Activated T-cell treated with anti-CD3 and anti-CD28 coated beads for 1 hour (primary cell): ENCODE data around the gene IL6R.

Experiments
- DNase-seq: peaks from one replicate; pipeline ENCODE4 v3.0.0-alpha.2; 2020; ENCODE audit warnings: low read depth

IL6R gene

GRCh38 chr1:154453574-154454352, 48.6 kb downstream of the IL6R start:
- no peak for DNase-seq

GRCh38 chr1:154454386-154455120, 49.4 kb downstream of the IL6R start:
- no peak for DNase-seq

- DNase-seq = no peak
These were observed 51.5 kb downstream of the IL6R start for GRCh38 chr1:154456631-154457030.

GRCh38 chr1:154459080-154459479, 53.9 kb downstream of the IL6R start:
- no peak for DNase-seq

GRCh38 chr1:154460695-154461260, 55.6 kb downstream of the IL6R start:
- DNase-seq = no peak

- peak; percentile 48 for DNase-seq
These were observed 58.4 kb downstream of the IL6R start for GRCh38 chr1:154463512-154463990.

GRCh38 chr1:154465621-154466195, 60.6 kb downstream of the IL6R start:
- no peak for DNase-seq

- no peak for DNase-seq
These were observed 61.1 kb downstream of the IL6R start for GRCh38 chr1:154466206-154466605.

GRCh38 chr1:154466921-154467417, 61.8 kb downstream of the IL6R start:
- DNase-seq = no peak

GRCh38 chr1:154467434-154468102, 62.4 kb downstream of the IL6R start:
- DNase-seq = no peak

GRCh38 chr1:154468535-154469250, 63.5 kb downstream of the IL6R start:
- DNase-seq = no peak

GRCh38 chr1:154469844-154470560, 64.9 kb downstream of the IL6R start:
- DNase-seq = no peak

GRCh38 chr1:154471304-154471703, 66.2 kb downstream of the IL6R start:
- DNase-seq = no peak

GRCh38 chr1:154474802-154475201, 69.7 kb downstream of the IL6R start:
- DNase-seq = no peak

- DNase-seq = no peak
These were observed 71.6 kb downstream of the IL6R start for GRCh38 chr1:154476791-154477190.

GRCh38 chr1:154478013-154478412, 72.9 kb downstream of the IL6R start:
- DNase-seq = no peak

- DNase-seq = no peak
These were observed 73.5 kb downstream of the IL6R start for GRCh38 chr1:154478639-154479038.

- DNase-seq = peak; percentile 35
These were observed 74.8 kb downstream of the IL6R start for GRCh38 chr1:154479764-154480421.

GRCh38 chr1:154481053-154481452, 75.9 kb downstream of the IL6R start:
- DNase-seq = no peak
